ENCODE results near the gene TNFRSF6B.
A peak's percentile ranks its signal among the peaks of the same experiment; 100 is the strongest.

Gene TNFRSF6B

DNA sequence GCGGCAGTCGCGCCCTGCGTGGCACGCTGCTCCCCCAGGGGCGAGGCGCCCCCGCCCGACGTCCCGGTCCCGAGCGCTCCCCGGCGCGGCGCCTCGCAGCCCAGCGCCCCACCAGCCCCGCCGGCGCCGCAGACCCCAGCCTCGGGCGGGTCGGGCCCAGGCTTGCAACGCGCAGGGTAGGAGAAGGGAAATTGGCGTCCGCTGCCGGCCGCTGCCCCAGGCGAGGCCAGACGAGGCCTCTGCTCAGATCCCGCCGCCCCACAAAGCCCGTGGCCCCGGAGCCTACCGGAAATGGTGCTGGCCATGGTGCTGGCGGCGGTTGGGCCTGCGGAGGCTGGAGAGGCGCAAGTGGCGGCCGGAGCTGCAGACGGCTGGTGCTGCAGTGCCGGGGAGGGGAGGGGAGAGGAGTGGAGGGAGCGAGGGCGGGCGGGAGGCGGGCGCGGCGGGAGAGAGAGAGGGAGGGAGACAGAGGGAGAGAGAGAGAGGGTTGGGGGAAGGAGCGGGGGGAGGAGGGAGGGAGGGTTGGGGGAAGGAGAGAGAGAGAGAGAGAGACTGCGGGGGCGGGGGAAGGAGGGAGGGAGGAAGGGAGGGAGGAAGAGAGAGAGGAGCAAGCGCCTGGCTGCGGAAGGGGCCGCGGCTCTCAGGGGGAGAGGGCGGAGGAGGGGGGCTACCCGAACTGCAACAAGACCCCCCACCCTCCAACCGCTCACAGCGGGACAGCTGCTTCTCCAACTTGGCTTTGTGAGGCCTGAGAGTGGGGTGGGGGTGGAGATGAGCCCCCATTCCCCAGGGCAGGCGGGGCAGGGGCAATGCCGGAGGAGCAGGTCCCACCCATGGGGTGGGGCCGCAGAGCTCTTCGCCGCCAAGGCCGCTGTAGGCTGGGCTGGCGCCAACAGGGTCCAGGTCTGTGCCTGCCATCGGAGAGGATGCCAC, 43.1 kb upstream of the TNFRSF6B start, which contains the start of gene STMN3:
STMN3 (minus strand) TSS at position 384 of the 933 bp plus-strand sequence; CDS start at position 305, 79 bp downstream.
- peak; percentile 80 for DNase-seq (ENCODE audit: extremely low spot score)
- CTCF ChIA-PET = no interaction called here
- TF ChIP-seq HDGF (IDR thresholded peaks at IDR 0.05; ENCODE audit: borderline replicate concordance) (peak; percentile 67; the same call in 1 of the 2 replicates), ARNT (IDR thresholded peaks at IDR 0.05) (no peak)
- POLR2A ChIA-PET = interaction anchor here (0.7 to 2.0 kb wide), 12 partner anchors 9 to 212 kb away, joined by 3 to 14 read pairs (median 4); partner anchors contain the start of genes ARFRP1, GMEB2, TPD52L2 and ZGPAT

DNA sequence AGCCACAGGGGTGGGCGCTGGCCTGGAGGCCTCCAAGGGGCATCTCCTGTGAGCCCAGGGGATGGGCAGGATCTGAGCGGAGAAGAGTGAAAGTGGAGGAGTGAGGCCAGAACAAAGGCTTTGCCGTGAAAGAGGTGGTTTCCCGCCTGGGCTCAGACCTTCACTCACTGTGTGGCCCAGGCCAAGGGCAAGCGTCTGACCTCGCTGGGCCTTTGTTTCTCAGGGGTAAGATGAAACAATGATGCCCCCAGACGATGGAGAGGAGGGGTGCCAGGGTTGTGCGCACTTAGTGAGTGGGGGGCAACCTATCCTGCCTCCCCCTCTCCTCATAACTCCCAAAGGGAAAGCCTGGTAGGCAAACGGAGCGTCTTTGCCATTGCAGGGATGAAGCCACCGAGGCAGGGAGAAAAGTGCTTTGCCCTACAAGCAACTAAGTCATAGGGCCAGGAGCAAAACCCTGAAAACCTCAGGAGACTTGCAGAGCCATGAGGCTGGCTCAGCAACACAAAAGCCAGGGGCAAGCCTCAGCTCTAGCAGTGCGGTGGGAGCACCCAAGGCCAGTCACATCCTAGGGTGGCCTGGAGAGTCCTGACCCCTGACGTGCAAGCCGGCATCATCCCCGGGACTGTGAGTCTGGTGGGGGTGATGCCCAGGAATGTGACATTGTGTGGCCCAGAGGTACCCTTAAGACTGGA, 42.3 kb upstream of the TNFRSF6B start:
- no peak for TF ChIP-seq SUZ12 (IDR thresholded peaks at IDR 0.05)
- no peak for TF ChIP-seq TARDBP (IDR thresholded peaks at IDR 0.05)
- TF ChIP-seq CTBP1 (IDR thresholded peaks at IDR 0.05; ENCODE audit: borderline replicate concordance) = no peak
- no peak for TF ChIP-seq ARNT (IDR thresholded peaks at IDR 0.05)
- no peak for TF ChIP-seq NFRKB (IDR thresholded peaks at IDR 0.05)
- TF ChIP-seq, protein P1, sequence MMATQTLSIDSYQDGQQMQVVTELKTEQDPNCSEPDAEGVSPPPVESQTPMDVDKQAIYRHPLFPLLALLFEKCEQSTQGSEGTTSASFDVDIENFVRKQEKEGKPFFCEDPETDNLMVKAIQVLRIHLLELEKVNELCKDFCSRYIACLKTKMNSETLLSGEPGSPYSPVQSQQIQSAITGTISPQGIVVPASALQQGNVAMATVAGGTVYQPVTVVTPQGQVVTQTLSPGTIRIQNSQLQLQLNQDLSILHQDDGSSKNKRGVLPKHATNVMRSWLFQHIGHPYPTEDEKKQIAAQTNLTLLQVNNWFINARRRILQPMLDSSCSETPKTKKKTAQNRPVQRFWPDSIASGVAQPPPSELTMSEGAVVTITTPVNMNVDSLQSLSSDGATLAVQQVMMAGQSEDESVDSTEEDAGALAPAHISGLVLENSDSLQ (IDR thresholded peaks at IDR 0.05) = no peak
- no peak for TF ChIP-seq FOXM1 (IDR thresholded peaks at IDR 0.05; ENCODE audit: borderline replicate concordance)
- no peak for TF ChIP-seq ZNF384 (IDR thresholded peaks at IDR 0.05)
- no peak for TF ChIP-seq BHLHE40 (IDR thresholded peaks at IDR 0.05; ENCODE audit: borderline replicate concordance)
- TF ChIP-seq ELF4 (IDR thresholded peaks at IDR 0.05) = no peak
- POLR2A ChIA-PET = interaction anchor here (1.1 to 2.0 kb wide), 9 partner anchors 11 to 211 kb away, joined by 3 to 14 read pairs (median 4); partner anchors contain the start of genes ARFRP1, GMEB2, TPD52L2 and ZGPAT
- CTCF ChIA-PET = no interaction called here
- no peak for DNase-seq (ENCODE audit: extremely low spot score)

DNA sequence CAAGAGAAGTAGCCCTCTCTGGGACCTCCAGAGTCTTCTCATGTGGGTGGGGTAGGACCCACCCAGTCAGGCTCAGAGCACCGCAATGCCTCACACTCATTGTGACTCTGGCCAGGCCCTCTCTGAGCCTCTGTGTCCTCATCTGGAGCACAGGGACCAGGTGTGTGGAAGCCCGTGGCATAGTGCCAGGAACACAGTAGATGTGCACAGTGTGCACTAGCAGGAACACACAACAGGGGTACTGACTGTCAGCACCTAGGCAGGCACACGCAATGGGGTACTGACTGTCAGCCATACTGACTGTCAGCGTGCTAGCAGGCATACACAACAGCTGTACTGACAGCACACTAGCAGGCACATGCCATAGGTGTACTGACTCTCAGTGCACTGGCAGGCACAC, 41.2 kb upstream of the TNFRSF6B start:
- ChIA-PET POLR2A (interaction anchor here (0.5 to 1.2 kb wide), 2 partner anchors 28 to 89 kb away, joined by 3 to 4 read pairs; partner anchors contain the start of gene GMEB2), CTCF (interaction anchor here (0.6 kb wide), 1 partner anchor 179 kb away, joined by 3 read pairs; no protein-coding TSS in a partner anchor)
- no peak for DNase-seq (ENCODE audit: extremely low spot score)

DNA sequence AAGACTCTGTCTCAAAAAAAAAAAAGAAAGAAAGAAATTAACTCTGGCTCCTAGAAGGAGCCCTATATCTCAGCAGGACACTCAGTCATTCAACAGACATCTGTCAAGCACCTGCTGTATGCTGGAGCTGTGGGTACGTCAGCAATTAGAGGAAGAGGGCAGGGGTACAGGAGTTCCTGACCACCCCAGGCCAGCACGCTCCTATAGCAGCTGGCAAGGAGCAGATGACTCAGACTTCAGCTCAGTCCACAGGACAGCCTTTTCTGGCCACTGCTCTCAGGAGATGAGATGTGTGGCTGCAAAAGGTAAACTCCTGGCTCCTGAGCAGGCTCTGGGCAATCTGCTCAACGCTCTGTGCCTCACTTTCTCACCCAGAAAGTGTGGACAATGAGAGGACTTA, 40.0 kb upstream of the TNFRSF6B start:
- no peak for DNase-seq (ENCODE audit: extremely low spot score)
- POLR2A ChIA-PET = interaction anchor here (0.5 to 1.2 kb wide), 2 partner anchors 22 to 27 kb away, joined by 3 to 4 read pairs; no protein-coding TSS in a partner anchor
- no peak for TF ChIP-seq ARNT (IDR thresholded peaks at IDR 0.05)
- TF ChIP-seq L3MBTL2 (conservative IDR thresholded peaks at IDR 0.05) = no peak
- CTCF ChIA-PET = no interaction called here

More for the DNA sequence above, 41.2 kb upstream of the TNFRSF6B start:
- TF ChIP-seq ARNT (IDR thresholded peaks at IDR 0.05) (no peak), FOXM1 (IDR thresholded peaks at IDR 0.05; ENCODE audit: borderline replicate concordance) (no peak), TARDBP (IDR thresholded peaks at IDR 0.05) (no peak), FOXA1 (IDR thresholded peaks at IDR 0.05) (no peak), SP1 (IDR thresholded peaks at IDR 0.05) (no peak), SUZ12 (IDR thresholded peaks at IDR 0.05) (no peak), BHLHE40 (IDR thresholded peaks at IDR 0.05; ENCODE audit: borderline replicate concordance) (no peak), CTBP1 (IDR thresholded peaks at IDR 0.05; ENCODE audit: borderline replicate concordance) (no peak), ELF4 (IDR thresholded peaks at IDR 0.05) (no peak), ZNF384 (IDR thresholded peaks at IDR 0.05) (no peak), HDGF (IDR thresholded peaks at IDR 0.05; ENCODE audit: borderline replicate concordance) (no peak)
- TF ChIP-seq, protein P1 (IDR thresholded peaks at IDR 0.05) = no peak

DNA sequence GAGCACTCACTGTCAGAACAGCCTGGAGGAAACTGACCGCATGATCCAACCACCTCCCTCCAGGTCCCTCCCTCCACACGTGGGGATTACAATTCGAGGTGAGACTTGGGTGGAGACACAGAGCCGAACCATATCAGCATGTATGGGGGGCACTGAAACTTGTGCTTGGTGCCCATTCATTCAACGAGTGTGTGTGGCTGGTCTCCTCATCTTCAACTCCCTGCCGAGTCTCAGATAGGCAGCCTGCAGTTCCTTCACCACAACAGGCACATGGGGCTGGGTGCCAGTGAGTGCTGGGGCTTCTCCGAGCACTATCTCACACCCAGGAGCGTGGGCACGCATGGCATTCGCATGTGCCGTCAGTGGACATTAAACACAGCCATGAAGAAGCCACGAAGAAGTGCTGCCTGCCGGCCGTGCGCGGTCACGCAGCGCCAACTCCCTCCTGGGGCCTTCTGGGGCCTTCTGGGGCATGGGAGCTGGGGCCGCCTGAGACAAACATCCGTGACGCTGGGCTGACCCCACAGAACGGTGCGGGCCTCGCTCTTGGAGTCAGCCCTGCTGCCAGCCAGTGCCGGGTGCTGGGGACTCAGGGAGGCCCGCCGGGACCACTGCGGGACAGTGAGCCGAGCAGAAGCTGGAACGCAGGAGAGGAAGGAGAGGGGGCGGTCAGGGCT, 39.1 kb upstream of the TNFRSF6B start:
- TF ChIP-seq L3MBTL2 (conservative IDR thresholded peaks at IDR 0.05) (peak; percentile 53; the same call in 1 of the 2 replicates), CTBP1 (IDR thresholded peaks at IDR 0.05; ENCODE audit: borderline replicate concordance) (no peak)
- DNase-seq (ENCODE audit: extremely low spot score) = no peak
- POLR2A ChIA-PET = interaction anchor here (0.8 to 1.6 kb wide), 14 partner anchors 15 to 208 kb away, joined by 3 to 25 read pairs (median 4); partner anchors contain the start of genes ARFRP1, GMEB2, HELZ2 and PPDPF

DNA sequence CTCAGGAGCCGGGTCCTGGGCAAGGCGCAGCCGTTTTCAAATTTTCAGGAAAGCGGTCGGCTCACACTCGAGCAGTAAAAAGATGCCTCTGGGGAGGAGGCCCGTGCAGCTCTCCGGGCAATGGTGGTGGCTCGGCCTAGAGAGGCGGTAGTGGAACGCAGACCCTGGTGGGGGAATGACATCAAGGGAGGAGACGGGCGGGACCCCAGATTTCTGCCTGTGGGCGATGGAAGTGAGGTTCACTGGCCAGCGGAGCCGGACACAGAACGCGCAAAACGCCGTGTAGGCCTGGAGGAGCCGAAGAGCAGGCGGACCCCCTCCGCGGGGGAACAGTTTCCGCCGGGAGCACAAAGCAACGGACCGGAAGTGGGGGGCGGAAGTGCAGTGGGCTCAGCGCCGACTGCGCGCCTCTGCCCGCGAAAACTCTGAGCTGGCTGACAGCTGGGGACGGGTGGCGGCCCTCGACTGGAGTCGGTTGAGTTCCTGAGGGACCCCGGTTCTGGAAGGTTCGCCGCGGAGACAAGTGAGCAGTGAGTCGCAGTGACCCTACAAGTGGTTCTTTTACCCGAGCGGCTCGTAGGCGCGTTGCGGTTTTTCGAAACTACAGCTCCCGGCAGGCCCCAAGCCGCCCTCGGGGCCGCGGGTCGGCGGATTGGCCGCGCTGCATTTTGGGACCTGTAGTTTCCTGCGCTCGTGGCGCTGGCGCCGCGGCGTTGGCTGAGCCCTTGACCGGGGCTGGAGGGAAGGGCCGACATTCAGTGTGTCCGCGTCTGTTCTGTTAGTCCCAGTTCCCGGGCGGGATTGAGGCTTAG, 38.3 kb upstream of the TNFRSF6B start, which contains the start of gene RTEL1:
RTEL1 (plus strand) TSS at position 376 of the 812 bp plus-strand sequence. CDS start 1,091 bp downstream, outside the sequence.
- ChIA-PET CTCF (interaction anchor here (0.6 to 1.2 kb wide), 4 partner anchors 16 to 120 kb away, joined by 3 to 5 read pairs (median 3); no protein-coding TSS in a partner anchor), POLR2A (interaction anchor here (0.7 to 1.6 kb wide), 24 partner anchors 9 to 323 kb away, joined by 3 to 25 read pairs (median 4); partner anchors contain the start of genes ARFRP1, GMEB2, HELZ2 and PPDPF)
- TF ChIP-seq, protein P1 (IDR thresholded peaks at IDR 0.05) = peak; percentile 70
- no peak for TF ChIP-seq TARDBP (IDR thresholded peaks at IDR 0.05)
- no peak for TF ChIP-seq BHLHE40 (IDR thresholded peaks at IDR 0.05; ENCODE audit: borderline replicate concordance)
- TF ChIP-seq LEF1 (IDR thresholded peaks at IDR 0.05; ENCODE audit: borderline replicate concordance) = peak; percentile 74; the same call in 1 of the 2 replicates
- peak; percentile 59 for TF ChIP-seq L3MBTL2 (conservative IDR thresholded peaks at IDR 0.05)
- peak; percentile 66; the same call in 1 of the 2 replicates for TF ChIP-seq HDGF (IDR thresholded peaks at IDR 0.05; ENCODE audit: borderline replicate concordance)
- peak; percentile 83 for TF ChIP-seq CTBP1 (IDR thresholded peaks at IDR 0.05; ENCODE audit: borderline replicate concordance)
- TF ChIP-seq SUZ12 (IDR thresholded peaks at IDR 0.05) = no peak; the same call in none of the 2 replicates
- no peak for TF ChIP-seq NFRKB (IDR thresholded peaks at IDR 0.05)
- TF ChIP-seq ELF4 (IDR thresholded peaks at IDR 0.05) = peak; percentile 86
- TF ChIP-seq FOXM1 (IDR thresholded peaks at IDR 0.05; ENCODE audit: borderline replicate concordance) = peak; percentile 11; the same call in 1 of the 2 replicates
- peak; percentile 95 for DNase-seq (ENCODE audit: extremely low spot score)

More for the DNA sequence above, 39.1 kb upstream of the TNFRSF6B start:
- CTCF ChIA-PET = interaction anchor here (0.6 to 1.2 kb wide), 2 partner anchors 15 to 100 kb away, joined by 3 read pairs; no protein-coding TSS in a partner anchor

Measured in HEK293T (cell line).